H1 (cell line): ENCODE measurements around the gene SLC26A1. TPM values are rescaled to one million over a fixed set of nuclear protein-coding genes. Genes with fewer than 3 reads are reported as not detected.

Experiments used
- CTCF ChIA-PET: fragments of 300-600 bp; sonication (Branson Sonifier 250); formaldehyde crosslinking; loops from one replicate; lab custom pipeline; 2021; ENCODE audit not compliant: partially characterized antibody; lab: Charles Lee
- POLR2A ChIA-PET: fragments of 300-600 bp; sonication (Branson Sonifier 250); formaldehyde crosslinking; loops from one replicate; lab custom pipeline; 2021; ENCODE audit warnings: inconsistent platforms; ENCODE audit not compliant: partially characterized antibody; lab: Charles Lee
- DNase-seq, 2 experiments: peaks; one replicate each; pipeline versions ENCODE4 v3.0.0 to v3.0.0-alpha.2; 2010 to 2022; ENCODE audit warnings: low spot score in 2 of 2, low read depth in 1 of 2, mixed read lengths in 1 of 2
- FAIRE-seq: peaks from 2 replicates; lab custom pipeline; 2011; peaks lifted over from hg19 to GRCh38; lab: Jason Lieb, UNC
- H2AFZ ChIP-seq: 2 replicates; pipeline ENCODE4 v1.8.1; 2012; ENCODE audit warnings: low read length, inconsistent platforms
- H2AK5ac ChIP-seq: 2 replicates; pipeline ENCODE4 v1.6.1; 2013; ENCODE audit warnings: low read depth, low read length
- H2BK120ac ChIP-seq: replicated peaks from 2 replicates; pipeline ENCODE3; 2013; ENCODE audit warnings: low read depth, low read length, inconsistent platforms
- H2BK12ac ChIP-seq: 2 replicates; pipeline ENCODE4 v1.6.1; 2013; ENCODE audit warnings: low read depth, low read length
- H2BK15ac ChIP-seq: 2 replicates; pipeline ENCODE4 v1.6.1; 2013; ENCODE audit warnings: low read length
- H2BK20ac ChIP-seq: 2 replicates; pipeline ENCODE4 v1.6.1; 2013; ENCODE audit warnings: low read length
- H2BK5ac ChIP-seq: 2 replicates; pipeline ENCODE4 v1.6.1; 2013; ENCODE audit warnings: low read depth, low read length
- H3K14ac ChIP-seq: 2 replicates; pipeline ENCODE4 v1.6.1; 2013; ENCODE audit warnings: inconsistent platforms; ENCODE audit not compliant: insufficient read length
- H3K18ac ChIP-seq: 2 replicates; pipeline ENCODE4 v1.6.1; 2013; ENCODE audit warnings: low read length; ENCODE audit errors: extremely low read depth
- H3K23ac ChIP-seq: 2 replicates; pipeline ENCODE4 v1.6.1; 2013; ENCODE audit warnings: inconsistent platforms; ENCODE audit not compliant: insufficient read length
- H3K23me2 ChIP-seq: 2 replicates; pipeline ENCODE4 v1.6.1; 2013; ENCODE audit warnings: low read depth, low read length
- H3K27ac ChIP-seq: 2 replicates; pipeline ENCODE4 v1.6.1; 2011; ENCODE audit warnings: low read depth, low read length, inconsistent platforms
- H3K27me3 ChIP-seq, 4 experiments: replicated peaks in 1 of 4; 1 replicate in 1 of 4; 2 replicates in 3 of 4; pipeline versions ENCODE4 v1.6.1 to v1.8.1; 2011 to 2013; ENCODE audit warnings: low read length in 3 of 4, mild to moderate bottlenecking in 3 of 4, inconsistent platforms in 2 of 4, mixed read lengths in 2 of 4, moderate library complexity in 1 of 4; ENCODE audit not compliant: control insufficient read depth in 3 of 4, insufficient read depth in 3 of 4; ENCODE audit errors: extremely low read depth in 1 of 4
- H3K36me3 ChIP-seq, 4 experiments: 2 replicates each; pipeline versions ENCODE4 v1.6.1 to v1.8.1; 2011 to 2013; ENCODE audit warnings: mild to moderate bottlenecking in 4 of 4, low read length in 3 of 4, moderate library complexity in 2 of 4, control low read depth in 1 of 4, inconsistent platforms in 1 of 4; ENCODE audit not compliant: insufficient read depth in 4 of 4, control insufficient read depth in 2 of 4
- H3K4ac ChIP-seq: replicated peaks from 2 replicates; pipeline ENCODE3; 2013; ENCODE audit warnings: low read length, low read depth, mixed read lengths, inconsistent platforms; ENCODE audit not compliant: insufficient read length
- H3K4me1 ChIP-seq, 4 experiments: replicated peaks in 1 of 4; 1 replicate in 1 of 4; 2 replicates in 3 of 4; pipeline versions ENCODE4 v1.6.1 to v1.8.1; 2011 to 2013; ENCODE audit warnings: low read length in 3 of 4, inconsistent platforms in 2 of 4, mixed read lengths in 1 of 4; ENCODE audit not compliant: insufficient read depth in 4 of 4, control insufficient read depth in 3 of 4
- H3K4me2 ChIP-seq, 2 experiments: 2 replicates each; pipeline versions ENCODE4 v1.6.1 to v1.8.1; 2011 to 2013; ENCODE audit warnings: low read depth in 2 of 2, low read length in 2 of 2, control low read depth in 1 of 2, inconsistent platforms in 1 of 2, mild to moderate bottlenecking in 1 of 2; ENCODE audit not compliant: insufficient read depth in 1 of 2
- H3K4me3 ChIP-seq, 4 experiments: fragments of 200-600, 300-600 bp in 1 of 4; sonication (generic), shearing (Covaris generic), sonication (Bioruptor Twin) in 1 of 4; 2 replicates each; pipeline versions ENCODE4 v1.5.1 to v1.8.1; 2011 to 2016; ENCODE audit warnings: low read length in 4 of 4, low read depth in 3 of 4, control low read depth in 2 of 4, inconsistent platforms in 2 of 4, mild to moderate bottlenecking in 2 of 4, mixed read lengths in 1 of 4, moderate library complexity in 1 of 4; ENCODE audit not compliant: insufficient read depth in 2 of 4; ENCODE audit errors: extremely low read depth in 1 of 4
- H3K56ac ChIP-seq: replicated peaks from 2 replicates; pipeline ENCODE3; 2013; ENCODE audit warnings: low read depth, mild to moderate bottlenecking, mixed read lengths, low read length, inconsistent platforms; ENCODE audit not compliant: insufficient read length
- H3K79me1 ChIP-seq: 2 replicates; pipeline ENCODE4 v1.6.1; 2013; ENCODE audit warnings: low read depth, low read length, control low read depth
- H3K79me2 ChIP-seq, 2 experiments: 2 replicates each; pipeline versions ENCODE4 v1.6.1 to v1.8.1; 2012 to 2013; ENCODE audit warnings: low read length in 2 of 2, mild to moderate bottlenecking in 2 of 2, inconsistent platforms in 1 of 2; ENCODE audit not compliant: insufficient read depth in 2 of 2, control insufficient read depth in 1 of 2
- H3K9ac ChIP-seq, 4 experiments: replicated peaks in 1 of 4; 1 replicate in 1 of 4; 2 replicates in 3 of 4; pipeline versions ENCODE4 v1.6.1 to v1.8.1; 2011 to 2013; ENCODE audit warnings: low read depth in 3 of 4, low read length in 3 of 4, control low read depth in 2 of 4, mild to moderate bottlenecking in 2 of 4, moderate library complexity in 2 of 4, inconsistent platforms in 1 of 4; ENCODE audit errors: extremely low read depth in 1 of 4
- H3K9me3 ChIP-seq, 2 experiments: 2 replicates each; pipeline versions ENCODE4 v1.6.1 to v1.8.1; 2012 to 2013; ENCODE audit warnings: mild to moderate bottlenecking in 2 of 2, moderate library complexity in 2 of 2, control low read depth in 1 of 2, inconsistent platforms in 1 of 2, low read depth in 1 of 2, low read length in 1 of 2, mixed read lengths in 1 of 2; ENCODE audit not compliant: insufficient read depth in 2 of 2
- H4K20me1 ChIP-seq, 2 experiments: replicated peaks in 1 of 2; 2 replicates each; pipeline versions ENCODE3 to v1.8.1; 2011 to 2013; ENCODE audit warnings: inconsistent platforms in 2 of 2, low read length in 2 of 2, mild to moderate bottlenecking in 1 of 2; ENCODE audit not compliant: insufficient read depth in 2 of 2, control insufficient read depth in 1 of 2
- H4K5ac ChIP-seq: 2 replicates; pipeline ENCODE4 v1.6.1; 2013; ENCODE audit warnings: low read length, low read depth, mixed read lengths, inconsistent platforms; ENCODE audit not compliant: insufficient read length
- H4K8ac ChIP-seq: 2 replicates; pipeline ENCODE4 v1.8.0; 2013; ENCODE audit warnings: mild to moderate bottlenecking, moderate library complexity, low read length, inconsistent platforms; ENCODE audit not compliant: insufficient read depth; ENCODE audit errors: extremely low read depth
- H4K91ac ChIP-seq: replicated peaks from 2 replicates; pipeline ENCODE3; 2013; ENCODE audit warnings: low read length, mixed read lengths, inconsistent platforms; ENCODE audit not compliant: insufficient read length
- BACH1 ChIP-seq: IDR thresholded peaks from 2 replicates; pipeline ENCODE4 v1.6.1; 2012; ENCODE audit warnings: low read length, improper control_type of control experiment
- SIN3A ChIP-seq, 2 experiments: IDR thresholded peaks in 1 of 2; conservative IDR thresholded peaks in 1 of 2; 2 replicates each; pipeline ENCODE4 v1.6.1; 2011 to 2012; ENCODE audit warnings: low read length in 2 of 2, improper control_type of control experiment in 1 of 2, low read depth in 1 of 2, mild to moderate bottlenecking in 1 of 2
- SP1 ChIP-seq: IDR thresholded peaks from 2 replicates; pipeline ENCODE4 v1.6.1; 2011; ENCODE audit warnings: low read depth, low read length
- SUZ12 ChIP-seq: fragments of 200-600 bp; sonication (generic); IDR thresholded peaks from 2 replicates; pipeline ENCODE4 v1.6.1; 2012; ENCODE audit warnings: mild to moderate bottlenecking, inconsistent platforms, low read length, moderate library complexity, mixed read lengths
- ZNF274 ChIP-seq: IDR thresholded peaks from 2 replicates; pipeline ENCODE4 v1.7.0; 2012; ENCODE audit warnings: low read length, borderline replicate concordance; ENCODE audit errors: extremely low read depth
- WGBS, 2 experiments: shearing (Covaris generic) in 1 of 2; methylation state at CpG; one replicate each; pipeline versions ENCODE4 v1.1.6 to v1.1.7; 2013 to 2015; ENCODE audit warnings: low lambda C conversion rate in 2 of 2, mixed read lengths in 2 of 2, inconsistent platforms in 1 of 2, low coverage in 1 of 2, missing lambda C conversion rate in 1 of 2; ENCODE audit not compliant: insufficient replicate concordance in 2 of 2, insufficient coverage in 1 of 2, insufficient read length in 1 of 2; ENCODE audit errors: extremely low coverage in 1 of 2, missing lambda C conversion rate in 1 of 2; 5-methylcytosine and 5-hydroxymethylcytosine counted together
- polyA plus RNA-seq, 7 experiments: library from polyadenylated mRNA; depleted of rRNA in 3 of 7; stranded (reverse) in 5 of 7; unstranded in 2 of 7; fragments of >200 nt in 5 of 7; fragments of 200-250 nt in 2 of 7; gene quantifications; 1 replicate in 5 of 7; 2 replicates in 1 of 7; 4 replicates in 1 of 7; pipeline versions ENCODE4 v1.2.1 to v1.2.3, GENCODE V29; 2011 to 2013; ENCODE audit warnings: missing spikeins in 2 of 7, mixed read lengths in 2 of 7
- total RNA-seq: library from RNA; stranded (reverse); fragmentation: NEBNext Ultra II Directional; extraction: Animal tissue kit (Norgen Biotek cat#: 25700); gene quantifications from 2 replicates; pipeline ENCODE4 v1.2.1, GENCODE V29; 2021

Gene SLC26A1
- total and polyA plus RNA-seq, 2 of the 8 experiments (the other 6 are each of a cell fraction or from before 2014, with no cell fraction given): 0.11 TPM; not detected in 1

DNA sequence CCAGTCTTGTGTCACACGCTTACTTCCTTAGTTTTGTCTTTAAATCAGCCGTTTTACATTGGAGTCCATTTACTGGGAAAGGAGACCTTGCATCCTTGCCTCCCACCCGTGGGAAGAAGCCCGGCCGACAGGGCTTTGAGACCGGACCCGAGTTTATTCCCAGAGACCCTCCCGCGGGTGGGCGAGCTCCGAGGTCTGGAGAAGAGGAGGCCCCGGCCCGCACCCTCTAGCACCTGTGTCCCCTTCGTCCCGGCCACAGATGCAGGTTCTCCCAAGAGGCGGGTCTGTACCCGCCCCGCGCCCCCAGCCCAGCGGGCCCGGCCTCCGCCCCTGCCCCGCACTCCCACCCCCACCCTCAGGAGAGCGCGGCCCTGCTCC is 3.8 kb upstream of the SLC26A1 start:
- peaks cover 34 to 61% (median 58%) of the 10 kb centered on the region in 4 experiments for H3K27me3 ChIP-seq
- no peak overlapping the region for H4K5ac ChIP-seq

More for the DNA sequence above, 3.8 kb upstream of the SLC26A1 start:
- TF ChIP-seq SIN3A (conservative IDR thresholded peaks at IDR 0.05 in 1 of 2, IDR thresholded peaks at IDR 0.05 in 1 of 2; ENCODE audit: low read depth in 1 of 2, low read length in 2 of 2) (no peak), ZNF274 (no peak), SUZ12 (peak; percentile 60; the same call in 1 of the 2 replicates), SP1 (no peak), BACH1 (no peak)
- TF ChIP-seq, all 59 proteins: peak for 1
- Histone ChIP-seq H3K14ac (no peak overlapping the region), H3K4me2 (peak overlapping the region; percentile 38 to 74; a peak in 3 of 4 replicates), H4K8ac (no peak overlapping the region), H2BK12ac (no peak overlapping the region), H4K20me1 (peaks cover 2 to 24% of the 10 kb centered on the region in 2 experiments), H2AK5ac (no peak overlapping the region), H3K79me2 (no peaks in the 10 kb centered on the region), H3K36me3 (no peaks in the 10 kb centered on the region), H3K56ac (no peak overlapping the region), H3K27ac (no peak overlapping the region), H2AFZ (no peak overlapping the region), H3K23me2 (peaks cover 2% of the 10 kb centered on the region; the same call in 1 of the 2 replicates), H2BK120ac (no peak overlapping the region), H3K4ac (no peak overlapping the region), H2BK5ac (no peak overlapping the region), H3K9me3 (no peaks in the 10 kb centered on the region), H2BK15ac (no peak overlapping the region), H3K4me1 (peaks cover 0 to 3% (median 2%) of the 10 kb centered on the region in 4 experiments; a peak in 5 of 7 replicates), H3K79me1 (no peaks in the 10 kb centered on the region), H3K9ac (no peak overlapping the region), H2BK20ac (no peak overlapping the region), H3K23ac (no peak overlapping the region), H3K18ac (no peak overlapping the region), H4K91ac (no peak overlapping the region), H3K4me3 (peak overlapping the region in 2 of 4 experiments; percentile 15 to 60; a peak in 4 of 8 replicates)
- 46% methylated on average over 16 of the region's 25 CpGs; no CpG with 5 or more reads in 1 of the 2 experiments for WGBS, 2 experiments
- CTCF ChIA-PET: no interaction called here
- DNase-seq (no peak), FAIRE-seq (no peak)
- POLR2A ChIA-PET: no interaction called here
